GM12873 (cell line): ENCODE measurements around the gene DHX9.

Experiments used
- TF ChIP-seq, protein P1 (sequence below): IDR thresholded peaks from 2 replicates; pipeline ENCODE4 v1.5.1; 2012; ENCODE audit warnings: low read depth, mild to moderate bottlenecking, moderate library complexity, low read length, control low read depth; ENCODE audit not compliant: insufficient read depth; ENCODE audit errors: missing control alignments

DHX9 gene

GRCh38 chr1:182869241-182869666, 30.1 kb downstream of the DHX9 start:
- TF ChIP-seq, protein P1, sequence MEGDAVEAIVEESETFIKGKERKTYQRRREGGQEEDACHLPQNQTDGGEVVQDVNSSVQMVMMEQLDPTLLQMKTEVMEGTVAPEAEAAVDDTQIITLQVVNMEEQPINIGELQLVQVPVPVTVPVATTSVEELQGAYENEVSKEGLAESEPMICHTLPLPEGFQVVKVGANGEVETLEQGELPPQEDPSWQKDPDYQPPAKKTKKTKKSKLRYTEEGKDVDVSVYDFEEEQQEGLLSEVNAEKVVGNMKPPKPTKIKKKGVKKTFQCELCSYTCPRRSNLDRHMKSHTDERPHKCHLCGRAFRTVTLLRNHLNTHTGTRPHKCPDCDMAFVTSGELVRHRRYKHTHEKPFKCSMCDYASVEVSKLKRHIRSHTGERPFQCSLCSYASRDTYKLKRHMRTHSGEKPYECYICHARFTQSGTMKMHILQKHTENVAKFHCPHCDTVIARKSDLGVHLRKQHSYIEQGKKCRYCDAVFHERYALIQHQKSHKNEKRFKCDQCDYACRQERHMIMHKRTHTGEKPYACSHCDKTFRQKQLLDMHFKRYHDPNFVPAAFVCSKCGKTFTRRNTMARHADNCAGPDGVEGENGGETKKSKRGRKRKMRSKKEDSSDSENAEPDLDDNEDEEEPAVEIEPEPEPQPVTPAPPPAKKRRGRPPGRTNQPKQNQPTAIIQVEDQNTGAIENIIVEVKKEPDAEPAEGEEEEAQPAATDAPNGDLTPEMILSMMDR = no peak

GRCh38 chr1:182872881-182873280, 33.7 kb downstream of the DHX9 start:
- TF ChIP-seq, protein P1 = no peak

DNA sequence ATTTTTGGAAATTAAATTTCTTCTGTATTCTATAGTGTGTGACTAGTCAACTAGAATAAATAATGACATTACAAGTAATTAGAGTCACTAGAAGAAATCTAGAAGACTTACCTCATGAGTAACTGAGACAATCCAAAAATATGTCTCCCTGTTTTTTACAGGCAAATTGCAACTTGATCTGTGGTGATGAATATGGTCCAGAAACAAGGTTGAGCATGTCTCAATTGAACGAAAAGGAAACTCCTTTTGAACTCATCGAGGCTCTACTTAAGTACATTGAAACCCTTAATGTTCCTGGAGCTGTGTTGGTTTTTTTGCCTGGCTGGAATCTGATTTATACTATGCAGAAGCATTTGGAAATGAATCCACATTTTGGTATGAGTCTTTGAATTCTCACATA, 36.7 kb downstream of the DHX9 start:
- TF ChIP-seq, protein P1 = no peak

DNA sequence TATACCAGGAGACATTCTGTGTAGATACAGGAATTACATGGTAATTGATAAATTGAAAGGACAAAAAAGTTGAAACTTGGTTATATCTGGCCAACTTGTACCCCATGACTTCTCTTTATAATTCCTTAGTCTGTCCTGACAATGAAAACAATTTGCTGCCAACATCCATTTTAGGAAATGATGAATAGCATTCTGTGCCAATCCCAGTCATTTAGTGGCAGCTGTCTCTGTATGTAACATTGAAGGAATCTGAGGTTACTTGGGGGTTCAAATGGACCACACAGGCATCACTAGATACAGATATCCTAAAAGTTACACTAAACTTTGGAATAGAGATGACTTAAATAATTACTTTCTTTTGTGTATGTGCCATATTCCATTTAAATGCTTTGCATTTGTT, 38.2 kb downstream of the DHX9 start:
- TF ChIP-seq, protein P1 = no peak

DNA sequence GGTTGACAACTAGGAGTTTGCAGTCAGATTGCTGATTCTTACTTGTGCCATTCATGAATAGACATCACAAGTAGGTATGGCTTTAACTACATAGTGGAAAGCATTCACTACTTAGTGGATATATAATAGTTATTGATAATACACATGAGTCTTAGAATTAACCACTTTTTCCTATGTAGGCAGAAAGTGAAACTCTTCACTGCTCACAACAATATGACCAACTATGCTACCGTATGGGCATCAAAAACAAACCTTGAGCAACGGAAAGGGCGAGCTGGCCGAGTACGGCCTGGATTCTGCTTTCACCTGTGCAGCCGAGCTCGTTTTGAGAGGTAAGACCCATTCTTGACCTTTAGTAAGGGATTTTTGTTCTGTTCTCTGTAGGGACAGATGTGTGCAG, 38.7 kb downstream of the DHX9 start:
- TF ChIP-seq, protein P1 = no peak

- TF ChIP-seq, protein P1 = no peak
Observed at GRCh38 chr1:182884872-182885271, 45.7 kb downstream of the DHX9 start.

DNA sequence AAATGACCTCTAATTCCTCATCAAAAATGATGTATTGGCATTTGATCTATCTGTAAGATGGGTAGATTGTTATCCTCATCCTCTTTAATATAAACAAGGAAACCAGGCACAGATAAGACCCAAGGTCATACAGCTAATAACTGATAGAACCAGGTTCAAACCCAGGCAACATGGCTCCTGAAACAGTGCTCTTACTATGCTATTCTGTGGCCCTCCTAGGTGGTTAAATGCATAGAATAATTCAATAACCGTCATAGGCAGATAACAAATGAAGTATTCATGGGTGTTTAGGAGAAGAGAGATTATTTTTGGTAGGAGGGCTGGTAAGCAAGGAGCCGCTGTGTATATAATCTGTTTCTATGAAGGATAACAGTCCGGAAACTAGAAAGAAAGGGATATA, 46.4 kb downstream of the DHX9 start:
- TF ChIP-seq, protein P1 = no peak
